Mammary epithelial cell (primary cell): Measurements from ENCODE around the gene CELSR1.

Experiments
- CTCF ChIP-seq, 2 donors: IDR thresholded peaks in 1 of 2; conservative IDR thresholded peaks in 1 of 2; 2 replicates each; pipeline ENCODE4 v1.5.1; 2011 to 2012; ENCODE audit warnings: inconsistent platforms in 2 of 2, low read length in 2 of 2, mild to moderate bottlenecking in 2 of 2, control low read depth in 1 of 2, low read depth in 1 of 2; ENCODE audit not compliant: insufficient read depth in 1 of 2; ENCODE audit errors: extremely low read depth in 1 of 2
- EZH2 ChIP-seq: IDR thresholded peaks from 2 replicates; pipeline ENCODE4 v1.6.1; 2012; ENCODE audit warnings: low read length, inconsistent platforms, borderline replicate concordance

GRCh38 chr22:46373159-46373558, 164.3 kb downstream of the CELSR1 start:
- TF ChIP-seq CTCF (conservative IDR thresholded peaks at IDR 0.05 in 1 of 2, IDR thresholded peaks at IDR 0.05 in 1 of 2; ENCODE audit: extremely low read depth in 1 of 2, insufficient read depth in 1 of 2, low read depth in 1 of 2, low read length in 2 of 2) (no peak), EZH2 (no peak)
